ENCODE data around the gene ANKRD11.
"Not testable (repeated sequence)": the region's sequence is repeated elsewhere in the genome, so short reads cannot be mapped to it uniquely, and the experiment has no call there.

ANKRD11 gene

DNA sequence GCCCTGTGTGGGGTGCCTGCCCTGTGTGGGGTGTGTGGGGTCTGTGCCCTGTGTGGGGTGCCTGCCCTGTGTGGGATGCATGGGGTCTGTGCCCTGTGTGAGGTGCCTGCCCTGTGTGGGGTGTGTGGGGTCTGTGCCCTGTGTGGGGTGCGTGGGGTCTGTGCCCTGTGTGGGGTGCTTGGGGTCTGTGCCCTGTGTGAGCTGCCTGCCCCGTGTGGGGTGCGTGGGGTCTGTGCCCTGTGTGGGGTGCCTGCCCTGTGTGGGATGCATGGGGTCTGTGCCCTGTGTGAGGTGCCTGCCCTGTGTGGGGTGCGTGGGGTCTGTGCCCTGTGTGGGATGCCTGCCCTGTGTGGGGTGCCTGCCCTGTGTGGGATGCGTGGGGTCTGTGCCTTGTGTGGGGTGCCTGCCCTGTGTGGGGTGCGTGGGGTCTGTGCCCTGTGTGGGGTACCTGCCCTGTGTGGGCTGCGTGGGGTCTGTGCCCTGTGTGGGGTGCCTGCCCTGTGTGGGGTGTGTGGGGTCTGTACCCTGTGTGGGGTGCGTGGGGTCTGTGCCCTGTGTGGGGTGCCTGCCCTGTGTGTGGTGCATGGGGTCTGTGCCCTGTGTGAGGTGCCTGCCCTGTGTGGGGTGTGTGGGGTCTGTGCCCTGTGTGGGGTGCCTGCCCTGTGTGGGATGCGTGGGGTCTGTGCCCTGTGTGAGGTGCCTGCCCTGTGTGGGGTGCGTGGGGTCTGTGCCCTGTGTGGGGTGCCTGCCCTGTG lies 190.8 kb downstream of the ANKRD11 start:
- not testable (repeated sequence) for DNase-seq (ENCODE audit: low read depth in 2 of 2)

DNA sequence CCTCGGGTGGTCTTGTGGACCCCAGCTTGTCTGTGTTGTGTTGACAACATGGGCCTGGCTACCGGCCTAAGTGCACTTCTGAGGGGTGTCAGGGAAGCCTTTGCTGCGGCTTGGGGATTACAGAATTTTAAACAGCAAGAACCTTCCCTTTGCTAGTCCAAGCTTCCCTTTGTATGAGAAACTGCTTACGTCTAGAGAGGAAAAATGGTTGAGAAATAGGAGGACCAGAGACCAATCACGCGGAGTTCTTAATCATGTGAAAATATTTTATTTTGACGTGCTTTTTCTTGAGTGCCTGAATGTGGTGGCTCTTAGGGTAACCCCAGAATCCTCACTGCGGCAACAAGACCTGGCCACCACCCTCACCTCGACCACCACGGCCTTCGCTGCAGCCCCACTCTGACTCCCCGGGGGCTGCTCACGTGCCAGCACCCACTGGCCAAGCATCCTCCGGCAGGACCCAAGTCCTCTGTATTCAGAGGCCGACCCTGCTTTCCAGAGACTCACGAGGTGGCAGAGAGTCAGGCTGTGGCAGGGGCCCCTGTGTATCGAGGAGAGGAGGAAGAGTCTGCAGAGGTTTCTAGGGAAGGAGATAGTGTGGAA lies 191.6 kb downstream of the ANKRD11 start:
- no peak for DNase-seq (ENCODE audit: low read depth in 2 of 2)

DNA sequence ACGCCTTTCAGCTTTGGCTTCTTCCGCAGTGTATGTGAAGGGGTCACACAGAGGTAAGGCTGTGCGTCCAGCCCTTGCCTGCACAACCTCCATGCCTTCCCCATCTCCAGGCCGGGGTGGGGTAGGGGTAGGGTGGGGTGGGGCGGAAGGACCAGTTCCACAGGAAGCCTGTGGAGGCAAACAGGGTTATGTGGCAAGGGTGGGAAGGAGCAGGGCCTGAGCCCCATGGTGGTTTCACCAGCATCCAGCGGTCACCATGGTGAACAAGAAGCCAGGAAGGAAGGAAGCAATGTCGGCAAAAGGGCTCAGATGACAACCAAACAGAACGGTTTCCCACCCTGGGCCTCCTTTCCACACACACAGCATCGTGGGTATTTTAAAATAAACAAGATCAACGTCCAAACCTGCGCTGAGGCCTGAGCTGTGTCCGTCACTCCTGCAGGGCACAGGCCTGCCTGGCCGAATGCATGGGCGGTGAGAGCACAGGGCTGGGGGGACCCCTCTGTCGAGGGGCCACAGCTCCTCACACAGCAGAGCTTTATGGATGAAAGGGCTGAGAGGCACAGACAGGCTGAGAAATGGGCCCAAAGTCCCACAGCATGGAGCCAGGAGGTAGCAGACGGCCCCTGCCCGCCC lies 192.3 kb downstream of the ANKRD11 start:
- DNase-seq (ENCODE audit: low read depth in 2 of 2): no peak

DNA sequence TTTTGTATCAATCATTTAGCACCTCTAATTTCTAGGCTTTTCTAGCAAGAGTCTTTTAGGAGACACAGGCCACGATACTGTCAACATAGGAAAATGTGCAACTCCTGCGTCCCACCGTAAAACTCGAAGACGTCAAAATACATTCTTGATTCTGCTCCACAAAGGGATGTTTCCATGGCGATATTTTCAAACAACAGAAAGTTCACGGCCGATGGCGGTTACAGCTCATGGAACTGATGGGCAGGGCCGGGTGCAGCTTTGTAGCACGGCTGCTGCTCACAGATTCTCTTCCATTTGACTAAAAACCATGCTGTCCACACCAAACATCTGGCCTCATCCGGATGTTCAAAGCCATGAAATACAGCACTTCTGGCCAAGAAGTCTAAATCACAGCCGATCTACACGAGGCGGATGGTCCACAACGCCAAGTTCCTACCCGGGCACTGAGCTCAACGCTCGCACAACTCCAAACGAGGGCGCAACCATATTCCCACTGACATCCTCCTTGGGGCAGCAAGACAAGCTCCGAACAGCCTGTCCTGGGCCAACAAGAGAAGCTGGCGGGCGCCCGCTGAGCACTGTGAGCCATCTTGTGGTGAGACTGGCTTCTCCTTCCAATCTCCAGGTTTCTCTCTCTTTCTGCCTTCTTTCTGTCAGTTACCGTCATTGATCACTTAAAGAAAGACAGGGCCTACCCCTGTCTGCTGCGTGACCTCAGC lies 193.0 kb downstream of the ANKRD11 start:
- no peak for DNase-seq (ENCODE audit: low read depth in 2 of 2)

DNA sequence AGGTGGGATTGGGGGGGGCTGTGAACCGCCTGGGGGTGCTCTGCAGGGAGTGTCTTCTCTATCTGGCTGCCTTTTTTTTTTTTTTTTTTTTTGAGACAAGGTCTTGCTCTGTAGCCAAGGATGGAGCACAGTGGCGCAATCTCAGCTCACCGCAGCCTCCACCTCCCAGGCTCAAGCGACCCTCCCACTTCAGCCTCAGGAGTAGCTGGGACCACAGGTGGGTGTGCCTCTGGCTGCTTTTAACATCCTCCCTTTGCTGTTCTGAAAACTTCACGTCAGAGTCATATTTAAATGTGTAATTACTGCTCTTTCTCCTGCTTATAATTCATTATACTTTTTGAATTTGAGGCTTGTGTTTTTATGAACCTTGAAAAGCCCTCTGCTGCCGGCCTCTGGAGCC lies 194.4 kb downstream of the ANKRD11 start:
- no peak for DNase-seq (ENCODE audit: low read depth in 2 of 2)

DNA sequence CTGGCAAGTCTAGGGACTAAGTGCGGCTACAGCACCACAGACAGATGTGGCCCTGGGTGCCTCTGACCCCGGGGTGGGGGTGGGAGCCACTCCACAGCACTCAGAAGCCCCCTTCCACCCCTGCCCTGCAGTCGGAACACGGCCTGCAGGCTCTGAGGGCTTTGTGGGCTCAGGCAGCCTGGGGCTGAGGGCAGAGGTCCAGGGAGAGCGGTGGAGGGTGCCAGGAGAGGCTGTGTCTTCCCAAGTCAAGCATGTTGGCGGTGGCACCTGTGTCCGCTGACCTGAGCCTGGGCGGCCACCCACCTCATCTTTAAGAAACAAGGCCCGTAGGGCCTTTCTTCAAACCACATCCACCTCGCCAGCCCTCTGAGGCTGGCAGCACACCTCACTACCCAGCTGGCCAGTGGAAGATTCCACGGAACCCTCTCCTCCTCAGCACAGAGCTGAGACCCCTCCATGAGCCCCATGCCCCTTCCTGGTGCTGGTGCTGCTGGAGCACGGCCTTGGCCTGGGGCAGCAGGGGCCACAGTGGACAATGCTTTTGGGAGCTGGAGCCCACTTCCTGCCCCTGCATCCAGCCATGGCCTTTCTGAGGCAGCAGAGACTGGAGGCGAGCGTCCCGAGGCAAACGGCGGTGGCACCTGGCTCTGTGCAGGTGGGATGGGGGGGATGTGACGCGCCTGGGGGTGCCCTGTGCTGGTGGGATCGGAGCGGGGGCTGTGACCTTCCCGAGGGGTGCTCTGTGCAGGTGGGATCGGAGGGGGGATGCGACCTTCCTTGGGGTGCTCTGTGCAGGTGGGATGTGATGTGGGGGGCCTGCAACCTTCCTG lies 195.1 kb downstream of the ANKRD11 start:
- no peak for DNase-seq (ENCODE audit: low read depth in 2 of 2)

DNA sequence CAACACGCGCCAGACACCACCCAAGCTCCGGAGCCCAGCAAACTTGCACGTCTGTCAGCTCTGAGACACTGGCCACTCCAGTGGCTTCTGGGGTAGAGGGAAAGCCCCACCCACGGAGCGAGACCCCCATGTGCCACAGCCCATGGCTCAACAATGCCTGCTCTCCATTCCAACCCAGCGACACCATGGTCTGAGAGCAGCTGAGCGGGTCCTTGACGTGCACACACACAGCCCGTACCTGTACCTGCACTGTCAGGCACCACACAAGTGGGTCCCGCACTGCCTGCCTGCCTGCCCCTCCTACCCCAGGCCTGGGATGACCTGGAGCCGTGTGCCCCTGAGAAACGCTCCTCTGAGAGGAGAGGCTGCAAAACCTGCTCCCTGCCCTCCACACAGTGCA lies 195.9 kb downstream of the ANKRD11 start:
- no peak for DNase-seq (ENCODE audit: low read depth in 2 of 2)

DNA sequence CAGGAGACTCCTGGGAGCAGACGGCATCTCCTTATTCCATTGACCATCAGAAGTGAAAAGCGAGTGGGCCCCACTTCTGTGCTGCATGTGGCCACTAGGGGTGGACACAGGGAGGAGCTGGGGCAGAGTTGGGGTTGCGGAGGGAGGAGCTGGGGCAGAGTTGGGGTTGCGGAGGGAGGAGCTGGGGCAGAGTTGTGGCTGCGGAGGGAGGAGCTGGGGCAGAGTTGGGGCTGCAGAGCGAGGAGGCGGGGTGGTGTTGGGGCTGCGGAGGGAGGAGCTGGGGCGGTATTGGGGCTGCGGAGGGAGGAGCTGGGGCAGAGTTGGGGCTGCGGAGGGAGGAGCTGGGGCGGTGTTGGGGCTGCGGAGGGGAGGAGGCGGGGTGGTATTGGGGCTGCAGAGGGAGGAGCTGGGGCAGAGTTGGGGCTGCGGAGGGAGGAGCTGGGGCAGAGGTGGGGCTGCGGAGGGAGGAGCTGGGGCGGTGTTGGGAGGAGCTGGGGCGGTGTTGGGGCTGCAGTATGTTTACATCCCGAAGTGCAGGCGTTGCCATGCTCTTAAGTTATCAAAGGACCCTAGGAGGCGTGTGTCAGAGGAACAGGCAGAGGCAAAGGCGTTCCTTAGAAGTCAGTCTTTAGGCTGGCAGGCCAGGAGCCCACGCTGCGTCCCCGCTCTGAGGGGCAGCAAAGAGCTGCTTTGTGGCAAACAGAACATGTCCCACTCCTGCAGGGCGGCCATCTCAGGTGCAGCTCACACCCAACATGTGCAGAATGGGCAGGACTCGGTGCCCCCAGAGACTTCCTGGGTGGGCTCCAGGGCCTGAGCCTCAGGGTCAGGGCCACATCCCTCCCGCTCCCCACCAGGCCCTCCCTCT lies 196.9 kb downstream of the ANKRD11 start:
- DNase-seq (ENCODE audit: low read depth in 2 of 2): no peak

DNA sequence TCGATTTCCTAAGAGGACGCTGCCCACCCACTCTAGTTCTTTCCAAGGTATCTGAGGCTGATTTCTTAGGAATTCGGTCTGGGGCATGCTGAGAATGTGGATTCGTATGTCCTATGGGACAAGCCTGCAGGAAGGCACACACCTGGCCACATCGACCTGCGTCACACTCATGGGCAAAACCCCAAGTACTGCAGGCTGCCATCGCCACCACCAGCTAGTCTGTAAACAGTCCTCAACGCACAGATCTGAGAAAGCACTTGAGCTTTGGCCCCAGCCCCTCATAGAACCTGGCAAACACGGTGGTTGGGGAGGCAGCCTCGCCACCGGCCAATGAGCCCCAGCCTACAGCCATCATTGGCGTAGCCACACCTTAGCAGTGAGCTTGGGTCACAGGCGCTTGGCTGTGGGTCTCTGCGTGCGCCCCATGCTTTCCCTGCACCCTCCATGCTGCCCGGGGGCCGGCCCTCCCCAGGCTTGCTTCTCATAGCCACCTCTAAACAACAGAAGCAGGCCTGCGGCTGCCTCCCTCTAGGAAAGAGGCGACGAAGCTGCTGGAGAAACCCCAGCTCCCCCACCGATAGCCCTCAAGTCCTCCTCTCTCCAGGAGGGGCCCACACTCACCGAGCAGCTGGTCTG lies 197.8 kb downstream of the ANKRD11 start:
- no peak for DNase-seq (ENCODE audit: low read depth in 2 of 2)

DNA sequence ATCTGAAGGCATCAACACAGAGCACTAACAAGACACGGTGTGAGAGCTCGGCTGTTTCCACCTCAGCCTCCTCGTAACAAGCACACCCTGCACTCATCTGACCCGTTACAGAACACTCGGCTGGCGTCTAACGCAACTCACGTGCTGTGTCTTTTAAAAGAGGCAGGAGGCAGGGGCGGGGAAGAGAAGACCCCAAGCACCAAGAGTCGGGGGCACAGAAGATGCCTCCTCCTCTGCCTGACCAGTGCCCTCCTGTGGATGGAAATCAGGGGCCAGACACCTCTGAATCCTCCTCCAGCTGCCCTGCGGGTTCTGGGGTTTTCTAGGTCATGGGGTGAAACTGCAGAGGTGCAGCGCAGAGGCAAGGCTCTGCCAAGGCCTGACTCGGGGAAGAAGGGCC lies 198.6 kb downstream of the ANKRD11 start:
- DNase-seq (ENCODE audit: low read depth in 2 of 2): no peak

DNA sequence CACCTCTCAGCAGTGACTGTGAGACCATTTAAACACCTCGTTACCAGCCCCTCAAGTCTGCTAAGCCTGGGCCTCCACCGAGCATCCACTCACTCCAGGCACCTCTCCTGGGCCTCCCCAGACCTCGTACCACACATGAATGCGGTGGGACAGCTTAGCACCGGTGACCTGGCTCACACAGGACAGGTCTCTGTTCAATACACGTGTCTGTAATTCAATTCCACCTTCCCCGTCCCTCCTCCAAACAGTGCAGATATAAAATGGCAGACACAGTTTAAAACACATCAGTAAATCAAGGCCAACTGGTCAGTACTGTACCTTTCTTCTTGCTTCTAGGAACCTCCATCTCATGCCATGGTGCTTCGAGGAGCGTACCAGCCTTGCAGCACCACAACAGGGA lies 199.0 kb downstream of the ANKRD11 start:
- no peak for DNase-seq (ENCODE audit: low read depth in 2 of 2)

DNA sequence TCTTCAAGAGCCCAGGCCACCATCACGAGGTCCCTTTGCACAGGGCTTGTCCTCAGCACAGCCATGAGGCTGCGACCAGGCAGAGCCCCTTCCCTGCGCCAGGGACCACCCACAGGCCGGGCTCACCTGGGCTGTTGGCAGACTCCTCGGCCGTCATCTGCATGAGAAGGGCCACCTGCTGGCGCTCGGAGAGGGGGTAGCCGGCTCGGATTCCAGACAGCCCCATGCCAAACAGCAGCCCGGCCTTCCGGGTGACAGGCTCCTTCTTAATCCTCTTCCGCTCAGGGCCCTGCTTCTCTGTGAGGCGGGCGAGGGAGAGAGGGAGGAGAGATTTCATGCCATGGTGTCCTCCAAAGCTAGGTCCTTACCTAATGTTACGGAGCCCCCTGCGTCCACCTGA lies 199.5 kb downstream of the ANKRD11 start:
- no peak for DNase-seq (ENCODE audit: low read depth in 2 of 2)

DNA sequence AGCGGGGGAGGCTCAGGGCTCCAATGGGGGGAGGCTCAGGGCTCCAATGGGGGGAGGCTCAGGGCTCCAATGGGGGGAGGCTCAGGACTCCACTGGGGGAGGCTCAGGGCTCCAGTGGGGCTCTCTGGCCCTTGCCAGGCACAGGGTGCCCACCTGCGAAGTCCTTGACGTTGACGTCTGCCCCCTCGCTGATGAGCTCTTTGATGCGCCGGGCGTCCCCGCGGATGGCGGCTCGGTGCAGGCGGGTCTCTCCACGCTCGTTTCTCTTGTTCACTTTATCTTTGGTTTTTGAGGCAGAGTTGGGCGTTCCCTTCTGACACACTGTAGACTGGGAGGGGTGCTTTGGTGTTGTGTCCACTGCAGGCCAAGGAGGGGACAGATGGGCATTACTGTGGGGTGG lies 199.9 kb downstream of the ANKRD11 start:
- DNase-seq (ENCODE audit: low read depth in 2 of 2): no peak

DNA sequence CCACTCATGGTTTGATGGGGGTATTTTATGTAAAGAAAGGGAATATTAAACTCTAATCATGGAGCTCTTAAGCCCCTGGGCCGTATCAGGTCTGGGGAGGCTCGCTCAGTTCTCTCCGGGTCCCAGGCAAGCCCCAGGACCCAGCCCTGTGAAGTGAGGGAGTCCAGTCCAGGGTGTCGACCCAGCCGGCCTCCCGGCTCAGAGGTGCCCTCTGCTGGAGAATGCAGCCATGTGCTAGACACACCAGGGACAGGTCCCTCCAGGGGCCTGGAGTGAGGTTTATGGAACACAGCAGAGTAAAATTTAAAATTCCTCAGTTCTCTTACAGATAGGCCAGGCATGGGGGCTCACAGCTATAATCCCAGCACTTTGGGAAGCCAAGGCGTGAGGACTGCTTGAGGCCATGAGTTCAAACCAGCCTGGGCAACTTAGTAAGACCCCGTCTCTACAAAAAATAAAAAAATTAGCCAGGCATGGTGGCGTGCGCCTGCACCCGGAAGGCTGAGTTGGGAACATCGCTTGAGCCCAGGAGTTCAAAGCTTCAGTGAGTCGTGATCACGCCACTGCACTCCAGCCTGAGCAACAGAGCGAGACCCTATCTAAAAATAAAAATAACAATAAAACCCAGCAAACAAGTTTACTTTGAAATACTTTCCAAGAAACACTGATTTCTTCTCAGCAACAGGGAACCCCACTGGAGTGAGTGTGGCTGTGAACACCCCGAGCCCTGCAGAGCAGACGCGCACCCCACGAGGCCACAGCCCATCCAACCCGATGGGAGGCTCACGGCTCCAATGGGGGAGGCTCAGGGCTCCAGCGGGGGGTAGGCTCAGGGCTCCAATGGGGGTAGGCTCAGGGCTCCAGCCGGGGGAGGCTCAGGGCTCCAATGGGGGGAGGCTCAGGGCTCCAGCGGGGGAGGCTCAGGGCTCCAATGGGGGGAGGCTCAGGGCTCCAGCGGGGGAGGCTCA lies 200.6 kb downstream of the ANKRD11 start:
- peak; percentile 33 to 50 for DNase-seq (ENCODE audit: low read depth in 2 of 2)

DNA sequence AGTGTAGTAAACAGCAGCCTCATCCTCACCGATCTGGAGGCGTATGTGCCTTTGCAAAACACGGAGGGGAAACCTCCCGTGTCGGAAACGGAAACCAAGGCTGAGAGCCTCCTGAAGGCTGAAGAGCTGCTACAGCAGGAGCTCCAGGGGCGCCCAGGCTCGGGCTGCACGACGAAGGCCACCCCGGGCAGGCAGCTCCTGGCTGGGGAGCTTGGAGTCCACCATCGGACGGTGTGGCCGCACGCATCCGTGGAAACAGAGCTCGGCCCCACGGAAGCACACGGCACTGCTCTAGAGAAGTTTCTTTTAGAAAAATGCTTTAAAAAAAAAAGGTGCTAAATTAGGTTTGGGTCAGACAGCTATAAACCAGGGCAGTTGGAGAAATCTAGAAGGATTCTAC lies 201.4 kb downstream of the ANKRD11 start:
- no peak for DNase-seq (ENCODE audit: low read depth in 2 of 2)

DNA sequence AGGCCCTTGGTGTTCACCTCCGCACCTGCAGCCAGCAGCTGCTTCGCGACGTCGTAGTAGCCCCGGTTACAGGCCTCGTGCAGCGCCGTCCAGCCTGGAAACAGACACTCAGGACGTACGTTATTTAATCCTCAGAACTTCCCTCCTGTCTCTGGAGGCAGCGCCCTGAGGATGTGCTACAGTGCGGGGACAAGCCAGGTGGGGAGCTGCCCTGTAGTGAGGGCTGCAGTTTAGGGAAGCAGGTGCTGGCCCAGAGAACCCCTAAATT lies 201.8 kb downstream of the ANKRD11 start:
- no peak for DNase-seq (ENCODE audit: low read depth in 2 of 2)

DNA sequence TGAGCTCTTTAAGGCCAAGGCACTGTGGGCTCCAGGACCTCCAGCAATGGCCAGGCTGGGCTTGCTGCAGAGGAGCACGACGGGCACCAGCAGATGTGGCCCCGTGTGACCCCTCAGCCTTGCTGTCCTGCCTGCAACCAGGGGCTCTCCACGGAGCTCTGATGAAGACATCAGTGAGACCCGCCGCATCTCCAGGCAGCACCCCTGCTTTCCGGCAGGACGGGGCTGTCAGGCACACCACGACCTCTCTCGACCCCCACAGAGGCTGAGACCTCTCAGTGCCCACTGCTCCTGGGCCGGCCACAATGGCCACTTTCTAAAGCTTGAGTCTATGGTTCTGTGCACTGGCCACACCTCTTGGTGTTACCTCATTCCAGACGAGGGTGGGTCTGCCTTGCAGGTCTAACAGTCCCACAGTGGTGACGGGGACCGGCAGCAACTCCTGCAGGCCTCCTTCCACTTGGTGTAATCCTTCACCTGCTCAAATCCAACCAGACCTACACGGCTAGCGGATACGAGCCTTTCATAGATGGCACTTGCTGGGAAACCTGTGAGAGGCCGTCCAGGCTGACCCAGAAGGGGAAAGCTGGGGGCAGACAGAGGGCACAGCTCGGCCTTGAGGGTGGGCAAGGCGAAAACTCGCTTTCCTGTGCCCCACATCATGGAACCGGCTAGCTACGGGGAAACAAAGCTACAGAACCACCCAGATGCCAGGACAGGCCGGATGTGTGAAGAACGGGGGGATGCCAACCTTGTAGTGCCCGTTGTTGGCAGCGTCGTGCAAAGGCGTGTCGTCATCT lies 202.4 kb downstream of the ANKRD11 start:
- DNase-seq (ENCODE audit: low read depth in 2 of 2): no peak

DNA sequence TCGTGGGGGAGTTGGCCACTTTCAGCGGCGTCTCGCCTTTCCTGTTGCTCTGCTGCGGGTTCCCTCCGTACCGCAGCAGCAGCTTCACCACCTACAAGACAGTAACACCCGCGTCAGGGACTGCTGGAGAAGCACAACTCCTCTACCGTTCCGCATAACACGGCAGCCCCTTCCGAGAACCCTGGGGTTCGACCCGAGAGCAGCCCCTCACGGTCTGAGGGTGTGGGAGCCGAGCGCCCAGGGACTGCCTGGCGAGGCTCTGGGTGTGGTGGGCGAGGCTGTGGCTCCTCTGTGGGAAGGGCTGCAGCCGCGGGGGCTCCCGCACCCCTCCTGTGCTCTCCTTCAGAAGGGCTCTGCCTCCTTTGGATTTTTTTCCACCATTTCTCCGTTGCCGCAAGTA lies 204.3 kb downstream of the ANKRD11 start:
- DNase-seq (ENCODE audit: low read depth in 2 of 2): no peak

DNA sequence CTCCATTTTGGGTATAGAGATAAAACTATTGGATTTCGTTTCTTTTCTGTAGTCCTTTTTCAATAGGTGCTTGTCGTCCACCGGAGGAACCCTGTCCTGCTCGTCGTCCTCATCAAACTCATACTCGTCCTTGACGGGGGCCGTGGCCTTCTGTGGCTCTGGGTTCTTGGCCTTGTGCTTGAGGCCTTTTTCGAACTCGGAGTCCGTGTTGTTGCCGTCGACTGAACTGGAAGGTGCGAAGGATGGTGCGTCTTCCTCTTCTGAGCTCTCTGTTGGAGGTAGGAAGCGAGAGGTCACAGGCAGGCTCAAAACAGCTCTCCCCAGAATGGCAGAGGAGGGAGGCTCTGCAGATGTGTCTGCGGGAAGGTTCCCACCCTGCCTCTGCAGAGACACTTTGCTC lies 205.0 kb downstream of the ANKRD11 start:
- DNase-seq (ENCODE audit: low read depth in 2 of 2): no peak

All from activated CD8-positive, alpha-beta memory T cell treated with anti-CD3 and anti-CD28 coated beads for 4 hours (primary cell).